HEK293 (cell line): ENCODE results near the gene FTSJ1.

Experiments used
- CTCF ChIA-PET: fragments of 350-600 bp; formaldehyde crosslinking; extraction: SDS; loops from one replicate; lab custom pipeline; 2021; ENCODE audit warnings: antibody characterized with exemption; lab: Yijun Ruan, JAX
- POLR2A ChIA-PET: fragments of 300-600 bp; formaldehyde crosslinking; extraction: SDS; loops from one replicate; lab custom pipeline; 2020; ENCODE audit warnings: antibody characterized with exemption, inconsistent platforms; lab: Yijun Ruan, JAX
- H3K27ac ChIP-seq: fragments of 200-500 bp; sonication (Bioruptor generic); 2 replicates; pipeline ENCODE4 v1.5.1; 2014; ENCODE audit warnings: low read depth, low read length, control low read depth, inconsistent platforms; ENCODE audit errors: extremely low read depth
- H3K36me3 ChIP-seq, 2 experiments: fragments of 200-500 bp in 1 of 2; sonication (Bioruptor generic) in 1 of 2; 1 replicate in 1 of 2; 2 replicates in 1 of 2; pipeline ENCODE4 v1.5.1; 2014 to 2017; ENCODE audit warnings: inconsistent platforms in 2 of 2, low read length in 2 of 2; ENCODE audit not compliant: control insufficient read depth in 2 of 2, insufficient read depth in 1 of 2
- H3K4me1 ChIP-seq: fragments of 200-500 bp; sonication (Bioruptor generic); 2 replicates; pipeline ENCODE4 v1.5.1; 2014; ENCODE audit warnings: mild to moderate bottlenecking, low read length, inconsistent platforms; ENCODE audit not compliant: control insufficient read depth, insufficient read depth
- H3K4me3 ChIP-seq: 2 replicates; pipeline ENCODE4 v1.5.1; 2011; ENCODE audit warnings: low read depth, mild to moderate bottlenecking, control low read depth, low read length, moderate library complexity
- H3K9me3 ChIP-seq: fragments of 200-500 bp; sonication (Bioruptor generic); 2 replicates; pipeline ENCODE4 v1.5.1; 2014; ENCODE audit warnings: low read depth, low read length, inconsistent platforms; ENCODE audit not compliant: control insufficient read depth, insufficient read depth
- GLIS1 ChIP-seq: fragments of 450-650 bp; formaldehyde crosslinking; IDR thresholded peaks from 2 replicates; pipeline ENCODE4 v1.5.1; 2016; ENCODE audit warnings: missing biosample characterization, missing genetic modification characterization
- HOXA7 ChIP-seq: sonication (generic); formaldehyde crosslinking; IDR thresholded peaks from 2 replicates; pipeline ENCODE4 v1.8.1; 2022; ENCODE audit warnings: missing genetic modification reagents, borderline replicate concordance
- KLF9 ChIP-seq: fragments of 450-650 bp; formaldehyde crosslinking; IDR thresholded peaks from 2 replicates; pipeline ENCODE4 v1.5.1; 2016; ENCODE audit warnings: missing biosample characterization, missing genetic modification characterization, low read depth
- ZNF138 ChIP-seq: fragments of 450-650 bp; formaldehyde crosslinking; IDR thresholded peaks from 2 replicates; pipeline ENCODE4 v1.5.1; 2016; ENCODE audit warnings: missing biosample characterization, missing genetic modification characterization, borderline replicate concordance
- ZNF23 ChIP-seq: fragments of 450-650 bp; formaldehyde crosslinking; IDR thresholded peaks from 2 replicates; pipeline ENCODE4 v1.5.1; 2016; ENCODE audit warnings: missing biosample characterization, missing genetic modification characterization, borderline replicate concordance
- ZNF274 ChIP-seq, 2 experiments: fragments of 200-500 bp in 1 of 2; fragments of 450-650 bp in 1 of 2; sonication (Bioruptor generic) in 1 of 2; formaldehyde crosslinking in 1 of 2; IDR thresholded peaks; 2 replicates each; pipeline versions ENCODE4 v1.5.1 to v1.6.1; 2014 to 2016; ENCODE audit warnings: borderline replicate concordance in 1 of 2, inconsistent platforms in 1 of 2, low read length in 1 of 2, missing biosample characterization in 1 of 2, missing genetic modification characterization in 1 of 2
- ZNF341 ChIP-seq: fragments of 450-650 bp; formaldehyde crosslinking; IDR thresholded peaks from 2 replicates; pipeline ENCODE4; 2016; ENCODE audit warnings: low read depth, missing biosample characterization, missing genetic modification characterization
- ZNF366 ChIP-seq: fragments of 450-650 bp; formaldehyde crosslinking; conservative IDR thresholded peaks from 2 replicates; pipeline ENCODE4 v1.5.1; 2016; ENCODE audit warnings: missing biosample characterization, missing genetic modification characterization
- ZNF510 ChIP-seq: fragments of 450-650 bp; formaldehyde crosslinking; IDR thresholded peaks from 2 replicates; pipeline ENCODE4 v1.5.1; 2018; ENCODE audit warnings: mild to moderate bottlenecking, missing genetic modification characterization, missing biosample characterization; ENCODE audit not compliant: insufficient replicate concordance
- ZNF521 ChIP-seq: fragments of 450-650 bp; formaldehyde crosslinking; IDR thresholded peaks from 2 replicates; pipeline ENCODE4 v1.5.1; 2017; ENCODE audit warnings: missing biosample characterization, mild to moderate bottlenecking, missing genetic modification characterization
- ZNF555 ChIP-seq: fragments of 450-650 bp; formaldehyde crosslinking; conservative IDR thresholded peaks from 2 replicates; pipeline ENCODE4 v1.5.1; 2017; ENCODE audit warnings: missing biosample characterization, mild to moderate bottlenecking, missing genetic modification characterization, inconsistent platforms
- ZNF610 ChIP-seq: fragments of 450-650 bp; formaldehyde crosslinking; IDR thresholded peaks from 2 replicates; pipeline ENCODE4 v1.5.1; 2016; ENCODE audit warnings: missing biosample characterization, missing genetic modification characterization, borderline replicate concordance
- ZNF658 ChIP-seq: fragments of 450-650 bp; formaldehyde crosslinking; IDR thresholded peaks from 2 replicates; pipeline ENCODE4; 2016; ENCODE audit warnings: missing biosample characterization, missing genetic modification characterization
- ZNF792 ChIP-seq: fragments of 450-650 bp; formaldehyde crosslinking; IDR thresholded peaks from 2 replicates; pipeline ENCODE4 v1.5.1; 2016; ENCODE audit warnings: missing biosample characterization, missing genetic modification characterization
- ZNF843 ChIP-seq: fragments of 450-650 bp; formaldehyde crosslinking; IDR thresholded peaks from 2 replicates; pipeline ENCODE4 v1.5.1; 2016; ENCODE audit warnings: missing biosample characterization, missing genetic modification characterization
- ZSCAN30 ChIP-seq: fragments of 450-650 bp; IDR thresholded peaks from 2 replicates; pipeline ENCODE4 v1.5.1; 2018; ENCODE audit warnings: missing biosample characterization, mild to moderate bottlenecking, missing genetic modification characterization, moderate library complexity
- TF ChIP-seq, protein P1 (sequence below): fragments of 450-650 bp; IDR thresholded peaks from 2 replicates; pipeline ENCODE4 v1.5.1; 2018; ENCODE audit warnings: missing biosample characterization, mild to moderate bottlenecking, missing genetic modification characterization
- TF ChIP-seq, protein P2 (sequence below): fragments of 450-650 bp; formaldehyde crosslinking; IDR thresholded peaks from 2 replicates; pipeline ENCODE4 v1.5.1; 2016; ENCODE audit warnings: missing biosample characterization, missing genetic modification characterization
- TF ChIP-seq, protein P3 (sequence below): fragments of 450-650 bp; formaldehyde crosslinking; IDR thresholded peaks from 2 replicates; pipeline ENCODE4 v1.5.1; 2016; ENCODE audit warnings: missing biosample characterization, missing genetic modification characterization
- TF ChIP-seq, protein P4 (sequence below): fragments of 450-650 bp; IDR thresholded peaks from 2 replicates; pipeline ENCODE4 v1.5.1; 2018; ENCODE audit warnings: missing biosample characterization, missing genetic modification characterization
- TF ChIP-seq, protein P5 (sequence below): fragments of 450-650 bp; formaldehyde crosslinking; IDR thresholded peaks from 2 replicates; pipeline ENCODE4 v1.5.1; 2017; ENCODE audit warnings: missing biosample characterization, missing genetic modification characterization

FTSJ1 gene

DNA sequence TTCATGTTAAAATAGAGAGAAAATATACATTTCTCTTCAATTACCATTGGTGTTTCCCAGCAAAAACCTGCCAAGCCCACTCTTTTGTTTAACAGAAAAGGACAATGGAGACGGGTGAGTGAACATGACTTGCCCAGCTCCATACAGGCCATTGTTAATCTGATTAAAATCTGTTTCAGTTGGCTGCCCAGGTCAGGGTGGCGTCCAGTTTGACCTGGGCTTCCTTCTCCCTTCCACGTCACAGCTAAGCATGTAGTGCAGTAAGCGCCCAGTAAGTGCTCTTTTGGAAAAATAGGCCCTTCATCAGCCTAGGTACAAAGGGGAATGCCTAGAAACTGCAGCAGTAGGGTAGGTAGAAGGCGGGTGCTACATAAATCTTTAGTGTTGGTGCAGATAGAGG lies 31.2 kb downstream of the FTSJ1 start:
- POLR2A ChIA-PET, result no interaction called here
- Histone ChIP-seq H3K27ac (no peak overlapping the region), H3K4me1 (no peaks in the 10 kb centered on the region), H3K36me3 (peaks cover 0 to 4% of the 10 kb centered on the region in 2 experiments; a peak in 1 of 3 replicates), H3K9me3 (no peaks in the 10 kb centered on the region), H3K4me3 (no peak overlapping the region)
- TF ChIP-seq, protein P1, sequence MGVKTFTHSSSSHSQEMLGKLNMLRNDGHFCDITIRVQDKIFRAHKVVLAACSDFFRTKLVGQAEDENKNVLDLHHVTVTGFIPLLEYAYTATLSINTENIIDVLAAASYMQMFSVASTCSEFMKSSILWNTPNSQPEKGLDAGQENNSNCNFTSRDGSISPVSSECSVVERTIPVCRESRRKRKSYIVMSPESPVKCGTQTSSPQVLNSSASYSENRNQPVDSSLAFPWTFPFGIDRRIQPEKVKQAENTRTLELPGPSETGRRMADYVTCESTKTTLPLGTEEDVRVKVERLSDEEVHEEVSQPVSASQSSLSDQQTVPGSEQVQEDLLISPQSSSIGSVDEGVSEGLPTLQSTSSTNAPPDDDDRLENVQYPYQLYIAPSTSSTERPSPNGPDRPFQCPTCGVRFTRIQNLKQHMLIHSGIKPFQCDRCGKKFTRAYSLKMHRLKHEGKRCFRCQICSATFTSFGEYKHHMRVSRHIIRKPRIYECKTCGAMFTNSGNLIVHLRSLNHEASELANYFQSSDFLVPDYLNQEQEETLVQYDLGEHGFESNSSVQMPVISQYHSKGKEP (tag by site-specific recombination), result no peak
- TF ChIP-seq ZNF510 (tag by site-specific recombination), result no peak
- TF ChIP-seq HOXA7 (CRISPR knock-in tag), result no peak
- TF ChIP-seq ZNF366, result no peak
- no peak for TF ChIP-seq ZNF555 (tag by site-specific recombination)
- CTCF ChIA-PET, result interaction anchor here (0.7 kb wide), 1 partner anchor 13 kb away, joined by 3 read pairs; no protein-coding TSS in a partner anchor

DNA sequence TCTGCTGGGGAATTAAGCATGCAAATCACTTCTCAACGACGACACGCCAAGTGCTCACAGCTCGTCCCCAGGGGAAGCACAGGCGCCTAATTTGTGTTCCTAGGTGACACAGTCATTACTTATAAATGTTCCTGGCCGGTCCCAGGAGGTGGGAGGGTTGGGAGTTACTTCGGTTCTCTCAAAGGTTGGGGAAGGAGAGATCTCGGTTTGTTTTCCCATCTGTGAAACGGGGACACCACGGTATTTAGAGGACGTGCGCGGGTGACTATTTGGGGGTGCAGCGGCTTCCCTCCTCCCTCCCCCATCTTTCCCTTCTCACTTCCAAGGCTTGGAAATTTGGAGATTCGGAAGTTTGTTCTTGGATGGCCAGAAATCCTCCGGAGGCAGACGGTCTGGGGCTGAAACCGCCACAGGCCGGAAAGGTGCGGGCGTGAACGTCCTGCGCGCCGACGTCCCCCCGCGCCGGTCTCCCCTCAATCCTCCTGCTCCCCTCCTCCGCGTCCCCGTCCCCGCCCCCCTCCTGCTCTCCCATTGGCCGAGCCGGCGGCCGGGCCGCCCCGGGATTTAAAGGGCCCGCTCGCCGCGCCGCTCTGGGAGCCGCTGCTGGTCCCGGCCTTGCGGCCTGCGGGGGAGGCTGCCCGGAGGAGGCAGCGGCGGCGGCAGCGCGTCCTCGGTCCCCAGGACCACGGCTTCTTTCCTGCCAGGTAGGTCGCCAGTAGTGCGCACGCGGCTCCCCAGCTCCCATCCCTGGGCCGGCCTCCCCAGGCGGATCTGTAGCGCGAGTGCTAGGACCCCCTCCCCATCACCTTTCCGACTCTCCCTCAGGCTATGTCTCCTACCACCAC lies 32.6 kb downstream of the FTSJ1 start, which contains the start of gene PORCN:
TSS of gene PORCN (plus strand) at position 593 of the 845 bp plus-strand sequence. CDS start 829 bp downstream, outside the sequence.
- ChIA-PET POLR2A (no interaction called here), CTCF (no interaction called here)
- Histone ChIP-seq H3K4me3 (peak within 1 kb of the TSS; percentile 65), H3K27ac (no peak within 1 kb of the TSS; the same call in 1 of the 2 replicates), H3K4me1 (no peaks in the 10 kb centered on the region), H3K36me3 (peaks cover 0 to 11% of the 10 kb centered on the region in 2 experiments; a peak in 1 of 3 replicates), H3K9me3 (no peaks in the 10 kb centered on the region)
- TF ChIP-seq, protein P2, sequence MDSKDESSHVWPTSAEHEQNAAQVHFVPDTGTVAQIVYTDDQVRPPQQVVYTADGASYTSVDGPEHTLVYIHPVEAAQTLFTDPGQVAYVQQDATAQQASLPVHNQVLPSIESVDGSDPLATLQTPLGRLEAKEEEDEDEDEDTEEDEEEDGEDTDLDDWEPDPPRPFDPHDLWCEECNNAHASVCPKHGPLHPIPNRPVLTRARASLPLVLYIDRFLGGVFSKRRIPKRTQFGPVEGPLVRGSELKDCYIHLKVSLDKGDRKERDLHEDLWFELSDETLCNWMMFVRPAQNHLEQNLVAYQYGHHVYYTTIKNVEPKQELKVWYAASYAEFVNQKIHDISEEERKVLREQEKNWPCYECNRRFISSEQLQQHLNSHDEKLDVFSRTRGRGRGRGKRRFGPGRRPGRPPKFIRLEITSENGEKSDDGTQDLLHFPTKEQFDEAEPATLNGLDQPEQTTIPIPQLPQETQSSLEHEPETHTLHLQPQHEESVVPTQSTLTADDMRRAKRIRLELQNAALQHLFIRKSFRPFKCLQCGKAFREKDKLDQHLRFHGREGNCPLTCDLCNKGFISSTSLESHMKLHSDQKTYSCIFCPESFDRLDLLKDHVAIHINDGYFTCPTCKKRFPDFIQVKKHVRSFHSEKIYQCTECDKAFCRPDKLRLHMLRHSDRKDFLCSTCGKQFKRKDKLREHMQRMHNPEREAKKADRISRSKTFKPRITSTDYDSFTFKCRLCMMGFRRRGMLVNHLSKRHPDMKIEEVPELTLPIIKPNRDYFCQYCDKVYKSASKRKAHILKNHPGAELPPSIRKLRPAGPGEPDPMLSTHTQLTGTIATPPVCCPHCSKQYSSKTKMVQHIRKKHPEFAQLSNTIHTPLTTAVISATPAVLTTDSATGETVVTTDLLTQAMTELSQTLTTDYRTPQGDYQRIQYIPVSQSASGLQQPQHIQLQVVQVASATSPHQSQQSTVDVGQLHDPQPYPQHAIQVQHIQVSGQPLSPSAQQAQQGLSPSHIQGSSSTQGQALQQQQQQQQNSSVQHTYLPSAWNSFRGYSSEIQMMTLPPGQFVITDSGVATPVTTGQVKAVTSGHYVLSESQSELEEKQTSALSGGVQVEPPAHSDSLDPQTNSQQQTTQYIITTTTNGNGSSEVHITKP (tag by site-specific recombination), result peak; percentile 38; the same call in 1 of the 2 replicates
- no peak for TF ChIP-seq ZNF610 (tag by site-specific recombination)
- TF ChIP-seq HOXA7 (CRISPR knock-in tag), result no peak
- no peak for TF ChIP-seq ZNF521 (tag by site-specific recombination)
- peak; percentile 85 for TF ChIP-seq ZNF341 (tag by site-specific recombination)
- no peak for TF ChIP-seq ZNF274 (IDR thresholded peaks at IDR 0.05; ENCODE audit: low read length)
- no peak for TF ChIP-seq ZNF274 (tag by site-specific recombination; IDR thresholded peaks at IDR 0.05; ENCODE audit: borderline replicate concordance)
- no peak for TF ChIP-seq ZNF138
- no peak for TF ChIP-seq ZNF843 (tag by site-specific recombination)
- no peak for TF ChIP-seq ZNF658 (tag by site-specific recombination)
- no peak for TF ChIP-seq ZNF792 (tag by site-specific recombination)
- TF ChIP-seq, protein P3, sequence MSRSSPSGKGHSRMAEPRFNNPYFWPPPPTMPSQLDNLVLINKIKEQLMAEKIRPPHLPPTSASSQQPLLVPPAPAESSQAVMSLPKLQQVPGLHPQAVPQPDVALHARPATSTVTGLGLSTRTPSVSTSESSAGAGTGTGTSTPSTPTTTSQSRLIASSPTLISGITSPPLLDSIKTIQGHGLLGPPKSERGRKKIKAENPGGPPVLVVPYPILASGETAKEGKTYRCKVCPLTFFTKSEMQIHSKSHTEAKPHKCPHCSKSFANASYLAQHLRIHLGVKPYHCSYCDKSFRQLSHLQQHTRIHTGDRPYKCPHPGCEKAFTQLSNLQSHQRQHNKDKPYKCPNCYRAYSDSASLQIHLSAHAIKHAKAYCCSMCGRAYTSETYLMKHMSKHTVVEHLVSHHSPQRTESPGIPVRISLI (tag by site-specific recombination), result no peak
- TF ChIP-seq, protein P4, sequence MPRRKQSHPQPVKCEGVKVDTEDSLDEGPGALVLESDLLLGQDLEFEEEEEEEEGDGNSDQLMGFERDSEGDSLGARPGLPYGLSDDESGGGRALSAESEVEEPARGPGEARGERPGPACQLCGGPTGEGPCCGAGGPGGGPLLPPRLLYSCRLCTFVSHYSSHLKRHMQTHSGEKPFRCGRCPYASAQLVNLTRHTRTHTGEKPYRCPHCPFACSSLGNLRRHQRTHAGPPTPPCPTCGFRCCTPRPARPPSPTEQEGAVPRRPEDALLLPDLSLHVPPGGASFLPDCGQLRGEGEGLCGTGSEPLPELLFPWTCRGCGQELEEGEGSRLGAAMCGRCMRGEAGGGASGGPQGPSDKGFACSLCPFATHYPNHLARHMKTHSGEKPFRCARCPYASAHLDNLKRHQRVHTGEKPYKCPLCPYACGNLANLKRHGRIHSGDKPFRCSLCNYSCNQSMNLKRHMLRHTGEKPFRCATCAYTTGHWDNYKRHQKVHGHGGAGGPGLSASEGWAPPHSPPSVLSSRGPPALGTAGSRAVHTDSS, result no peak
- no peak for TF ChIP-seq ZSCAN30 (tag by site-specific recombination)
- TF ChIP-seq, protein P5, sequence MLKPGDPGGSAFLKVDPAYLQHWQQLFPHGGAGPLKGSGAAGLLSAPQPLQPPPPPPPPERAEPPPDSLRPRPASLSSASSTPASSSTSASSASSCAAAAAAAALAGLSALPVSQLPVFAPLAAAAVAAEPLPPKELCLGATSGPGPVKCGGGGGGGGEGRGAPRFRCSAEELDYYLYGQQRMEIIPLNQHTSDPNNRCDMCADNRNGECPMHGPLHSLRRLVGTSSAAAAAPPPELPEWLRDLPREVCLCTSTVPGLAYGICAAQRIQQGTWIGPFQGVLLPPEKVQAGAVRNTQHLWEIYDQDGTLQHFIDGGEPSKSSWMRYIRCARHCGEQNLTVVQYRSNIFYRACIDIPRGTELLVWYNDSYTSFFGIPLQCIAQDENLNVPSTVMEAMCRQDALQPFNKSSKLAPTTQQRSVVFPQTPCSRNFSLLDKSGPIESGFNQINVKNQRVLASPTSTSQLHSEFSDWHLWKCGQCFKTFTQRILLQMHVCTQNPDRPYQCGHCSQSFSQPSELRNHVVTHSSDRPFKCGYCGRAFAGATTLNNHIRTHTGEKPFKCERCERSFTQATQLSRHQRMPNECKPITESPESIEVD (tag by site-specific recombination), result no peak
- peak; percentile 45; the same call in 1 of the 2 replicates for TF ChIP-seq KLF9 (tag by site-specific recombination)
- TF ChIP-seq ZNF366, result peak; percentile 44
- 0 out of 2 replicates have a peak, but pooled peaks have one; percentile 18 for TF ChIP-seq GLIS1 (tag by site-specific recombination)
- TF ChIP-seq ZNF23, result no peak
